Progenitor cell of endocrine pancreas (in vitro differentiated cells): ENCODE results near the gene ADAP2. TPM values are rescaled to one million over a fixed set of nuclear protein-coding genes. Genes with fewer than 3 reads are reported as not detected.

Experiments
- DNase-seq: peaks from one replicate; pipeline ENCODE4 v3.0.0; 2021; ENCODE audit warnings: low spot score; ENCODE audit not compliant: unreplicated experiment
- H3K27ac Mint-ChIP-seq: 2 replicates; pipeline ENCODE4 v1.8.0; 2021; ENCODE audit warnings: mild to moderate bottlenecking, moderate library complexity, mixed read lengths
- H3K27me3 Mint-ChIP-seq: 2 replicates; pipeline ENCODE4 v1.8.0; 2021; ENCODE audit warnings: mixed read lengths
- H3K36me3 Mint-ChIP-seq: 2 replicates; pipeline ENCODE4 v1.8.0; 2022; ENCODE audit warnings: mixed read lengths; ENCODE audit not compliant: insufficient read depth
- H3K4me1 Mint-ChIP-seq: 2 replicates; pipeline ENCODE4 v1.8.0; 2021; ENCODE audit warnings: low read depth, mixed read lengths
- H3K4me3 Mint-ChIP-seq: 2 replicates; pipeline ENCODE4 v1.8.0; 2021; ENCODE audit warnings: low read depth, mild to moderate bottlenecking, moderate library complexity, mixed read lengths
- H3K9me3 Mint-ChIP-seq: 2 replicates; pipeline ENCODE4 v1.8.0; 2021; ENCODE audit warnings: low read depth, mixed read lengths
- CTCF ChIP-seq: fragments of 200-600 bp; sonication (generic); IDR thresholded peaks from one replicate; pipeline ENCODE4 v1.5.0; 2021; ENCODE audit warnings: antibody characterized with exemption, mild to moderate bottlenecking; ENCODE audit not compliant: unreplicated experiment
- total RNA-seq: library from RNA; stranded (reverse); gene quantifications from 2 replicates; pipeline ENCODE4 v1.2.1, GENCODE V29; 2021

ADAP2 gene
- total RNA-seq, 1 donor from 2014 or later = 1.2 TPM

GRCh38 chr17:30917050-30917449 lies 4.7 kb upstream of the ADAP2 start:
- H3K4me1 Mint-ChIP-seq = peaks cover 6% of the 10 kb centered on the region
- no peaks in the 10 kb centered on the region for H3K36me3 Mint-ChIP-seq
- DNase-seq = no peak
- peaks cover 53% of the 10 kb centered on the region for H3K27me3 Mint-ChIP-seq
- no peaks in the 10 kb centered on the region for H3K9me3 Mint-ChIP-seq
- no peak overlapping the region for H3K27ac Mint-ChIP-seq
- no peak overlapping the region for H3K4me3 Mint-ChIP-seq
- no peak for TF ChIP-seq CTCF

GRCh38 chr17:30920282-30920681 lies 1.5 kb upstream of the ADAP2 start:
- Mint-ChIP-seq H3K4me3 (no peak overlapping the region), H3K9me3 (no peaks in the 10 kb centered on the region), H3K27me3 (peaks cover 58% of the 10 kb centered on the region), H3K27ac (peak overlapping the region; percentile 6), H3K36me3 (no peaks in the 10 kb centered on the region), H3K4me1 (peaks cover 10% of the 10 kb centered on the region)
- TF ChIP-seq CTCF = peak; percentile 32
- no peak for DNase-seq

GRCh38 chr17:30920683-30921543 lies 832 bp upstream of the ADAP2 start:
- H3K36me3 Mint-ChIP-seq = no peaks in the 10 kb centered on the region
- no peak for DNase-seq
- H3K27me3 Mint-ChIP-seq = peaks cover 57% of the 10 kb centered on the region
- H3K27ac Mint-ChIP-seq = peak overlapping the region; percentile 35
- H3K9me3 Mint-ChIP-seq = no peaks in the 10 kb centered on the region
- no peak for TF ChIP-seq CTCF
- H3K4me1 Mint-ChIP-seq = peaks cover 8% of the 10 kb centered on the region
- peak overlapping the region; percentile 66 for H3K4me3 Mint-ChIP-seq

- Mint-ChIP-seq H3K36me3 (no peaks in the 10 kb centered on the region), H3K27ac (no peak overlapping the region), H3K9me3 (no peaks in the 10 kb centered on the region), H3K4me3 (peak overlapping the region; percentile 72), H3K27me3 (peaks cover 66% of the 10 kb centered on the region), H3K4me1 (peaks cover 4% of the 10 kb centered on the region)
- TF ChIP-seq CTCF = no peak
- DNase-seq = peak; percentile 11
Measured at GRCh38 chr17:30922235-30923030, 688 bp downstream of the ADAP2 start.

GRCh38 chr17:30924341-30924740 lies 2.6 kb downstream of the ADAP2 start:
- Mint-ChIP-seq H3K27ac (no peak overlapping the region), H3K9me3 (no peaks in the 10 kb centered on the region), H3K27me3 (peaks cover 56% of the 10 kb centered on the region), H3K4me3 (no peak overlapping the region), H3K36me3 (no peaks in the 10 kb centered on the region), H3K4me1 (peaks cover 4% of the 10 kb centered on the region)
- TF ChIP-seq CTCF = no peak
- no peak for DNase-seq
